Right cardiac atrium (tissue), 5 donors: Measurements from ENCODE around the gene ACTR3. TPM values are rescaled to one million over a fixed set of nuclear protein-coding genes. Genes with fewer than 3 reads are reported as not detected.

Experiments used
- ATAC-seq, 2 donors: fragments of 200-7000 bp; cut with Tn5 transposase; one replicate each; pipeline versions ENCODE4 v1.8.0 to v1.9.1; 2020; ENCODE audit warnings: moderate library complexity in 2 of 2, mild to moderate bottlenecking in 1 of 2
- DNase-seq, 3 donors: peaks; one replicate each; pipeline ENCODE4 v3.0.0-alpha.2; 2020
- H3K27ac ChIP-seq: one replicate; pipeline ENCODE4 v1.5.1; 2013; ENCODE audit warnings: mild to moderate bottlenecking, low read length, control low read depth, moderate library complexity
- H3K27me3 ChIP-seq: one replicate; pipeline ENCODE4 v1.6.1; 2013; ENCODE audit not compliant: control insufficient read depth, insufficient read depth
- H3K4me1 ChIP-seq: one replicate; pipeline ENCODE4 v1.6.1; 2013; ENCODE audit warnings: low read length; ENCODE audit not compliant: control insufficient read depth, insufficient read depth
- H3K4me3 ChIP-seq: one replicate; pipeline ENCODE4 v1.5.1; 2013; ENCODE audit warnings: low read length, control low read depth
- H3K9me3 ChIP-seq: one replicate; pipeline ENCODE4 v1.6.1; 2013; ENCODE audit warnings: low read length; ENCODE audit not compliant: control insufficient read depth
- WGBS: extraction: QIAGEN DNeasy Blood & Tissue Kit; methylation state at CpG from one replicate; pipeline ENCODE4 v1.1.7; 2013; 5-methylcytosine and 5-hydroxymethylcytosine counted together
- intact Hi-C, 4 donors: fragments of 100-400 bp; cut with DNase I; formaldehyde crosslinking; loops; one replicate each; pipeline versions ENCODE4 v1.11.0 to v1.14.0; 2022 to 2023
- polyA plus RNA-seq: library from polyadenylated mRNA; stranded (reverse); fragments of 200-250 nt; gene quantifications from one replicate; pipeline ENCODE4 v1.2.3, GENCODE V29; 2013
- total RNA-seq, 4 donors: library from RNA; stranded (reverse); fragmentation: NEBNext Ultra II Directional; extraction: Animal tissue kit (Norgen Biotek cat#: 25700); gene quantifications; one replicate each; pipeline ENCODE4 v1.2.1, GENCODE V29; 2021
- donor health status: healthy with polysubstance abuse.
- donor health status: DM: no; HTN: yes; CAD: no.
- donor health status: DM: no; HTN: no; CAD: no.
- donor health status: DM: no; HTN: yes; CAD: no; lungs with severe emphysema.
- donor health status: DM: yes; HTN: yes; CAD: no.

Gene ACTR3
- total and polyA plus RNA-seq, 5 donors: 42.3 to 168 (median 136) TPM

DNA sequence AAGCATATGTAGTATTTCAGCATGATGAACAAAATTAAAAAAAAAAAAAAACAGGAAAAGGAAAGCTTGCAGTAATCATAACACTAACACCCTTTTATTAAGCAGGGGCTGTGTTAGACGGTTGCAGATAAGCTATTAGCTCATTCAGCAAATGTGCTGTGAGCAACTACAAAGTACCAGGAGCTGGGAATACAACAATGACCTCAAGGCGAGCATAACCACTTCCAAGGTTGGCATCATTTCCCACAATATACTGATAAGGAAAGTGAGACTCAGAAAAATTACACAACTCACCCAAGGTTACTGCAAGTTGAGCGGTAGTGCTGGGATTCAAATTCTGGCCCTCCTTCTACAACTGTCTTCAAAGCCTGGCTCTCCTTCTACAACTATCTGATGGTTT is 38.2 kb upstream of the ACTR3 start:
- no peak for DNase-seq
- no peak overlapping the region for H3K27ac ChIP-seq
- H3K4me3 ChIP-seq: no peak overlapping the region
- no peaks in the 10 kb centered on the region for H3K9me3 ChIP-seq
- ATAC-seq: peak; percentile 89 to 95
- intact Hi-C loops: no loop called here
- no peaks in the 10 kb centered on the region for H3K27me3 ChIP-seq
- no peaks in the 10 kb centered on the region for H3K4me1 ChIP-seq
- 31% methylated on average over 3 of the region's 3 CpGs for WGBS

DNA sequence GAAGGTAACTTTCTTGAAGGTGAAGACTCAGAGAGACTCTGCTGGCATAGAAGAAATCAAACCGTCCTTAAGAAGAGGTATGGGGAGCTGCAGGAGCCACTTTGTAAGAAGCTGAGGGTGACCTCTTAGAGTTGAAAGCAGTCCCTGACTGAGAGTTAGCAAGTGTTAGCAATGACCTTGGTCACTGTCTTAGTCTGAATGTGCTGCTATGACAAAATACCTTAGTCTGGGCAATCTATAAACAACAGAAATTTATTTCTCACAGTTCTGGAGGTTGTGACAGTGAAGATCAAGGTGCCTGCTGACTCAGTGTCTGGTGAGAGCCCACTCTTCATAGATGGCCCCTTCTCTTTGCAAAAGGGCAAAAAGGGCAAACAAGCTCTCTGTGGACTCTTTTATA is 35.7 kb upstream of the ACTR3 start:
- ATAC-seq: no peak
- H3K27me3 ChIP-seq: no peaks in the 10 kb centered on the region
- H3K4me3 ChIP-seq: no peak overlapping the region
- H3K27ac ChIP-seq: no peak overlapping the region
- 95% methylated on average over 1 of the region's 1 CpG for WGBS
- no peaks in the 10 kb centered on the region for H3K9me3 ChIP-seq
- no peak for DNase-seq
- intact Hi-C loops: no loop called here
- no peaks in the 10 kb centered on the region for H3K4me1 ChIP-seq

DNA sequence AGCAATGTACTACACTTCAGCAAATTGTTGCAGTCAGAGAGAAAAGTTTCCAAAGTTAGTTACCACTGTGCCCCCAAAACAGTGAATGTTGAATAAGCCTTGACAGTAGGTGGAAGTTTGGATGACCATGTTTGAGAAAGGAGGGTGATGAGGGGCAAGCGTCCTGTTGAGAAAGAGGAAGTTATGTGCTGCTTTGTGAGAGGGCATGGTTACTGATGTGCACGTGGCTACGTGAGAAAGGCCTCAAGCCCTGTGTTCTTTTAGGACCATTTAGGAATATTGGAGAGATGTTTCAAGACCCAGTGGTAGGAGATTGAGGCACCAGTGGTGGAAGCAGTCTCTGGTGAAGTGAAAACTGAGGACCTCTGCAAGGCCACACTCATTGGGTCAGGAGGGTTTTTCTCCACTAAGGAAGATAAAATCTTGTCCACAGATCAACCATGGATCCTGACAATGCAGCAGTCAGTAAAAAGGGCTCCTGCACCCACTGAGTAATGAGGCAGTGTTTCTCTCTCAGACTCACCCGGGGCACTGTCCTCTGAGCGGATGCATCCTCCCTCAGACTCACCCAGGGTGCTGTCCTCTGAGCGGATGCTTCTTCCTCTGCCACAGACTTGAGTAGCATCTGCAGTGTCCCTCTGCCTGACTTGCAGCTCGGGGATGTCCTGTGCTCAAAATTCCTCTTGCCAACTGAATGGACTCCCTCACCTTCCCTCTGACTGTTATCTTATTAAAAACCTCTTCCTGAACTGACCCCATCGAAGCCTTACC is 34.7 kb upstream of the ACTR3 start:
- DNase-seq (no peak), ATAC-seq (no peak)
- intact Hi-C loops: no loop called here
- no peaks in the 10 kb centered on the region for H3K9me3 ChIP-seq
- H3K4me1 ChIP-seq: no peaks in the 10 kb centered on the region
- no peaks in the 10 kb centered on the region for H3K27me3 ChIP-seq
- 82% methylated on average over 8 of the region's 8 CpGs for WGBS
- H3K4me3 ChIP-seq: no peak overlapping the region
- H3K27ac ChIP-seq: no peak overlapping the region

DNA sequence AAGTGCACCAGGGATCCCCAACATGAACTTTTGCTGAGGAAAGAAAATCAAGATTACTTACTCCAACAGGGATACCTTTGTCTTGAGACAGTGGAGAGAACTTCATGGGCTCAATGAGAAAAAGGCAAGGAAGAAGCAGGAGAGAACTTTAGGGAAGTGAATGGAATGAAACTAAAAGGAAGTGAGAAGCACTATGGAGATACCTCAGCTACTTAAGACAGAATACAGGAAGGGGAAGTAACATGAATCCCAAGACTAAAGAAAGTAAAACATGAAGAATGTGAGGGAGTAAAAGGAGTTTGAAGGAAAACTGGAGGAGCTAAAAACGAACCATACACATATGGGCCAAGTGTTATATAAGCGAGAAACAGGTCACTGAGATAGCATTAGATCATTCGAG is 32.4 kb upstream of the ACTR3 start:
- Histone ChIP-seq H3K4me1 (no peaks in the 10 kb centered on the region), H3K4me3 (no peak overlapping the region), H3K9me3 (no peaks in the 10 kb centered on the region), H3K27ac (no peak overlapping the region), H3K27me3 (no peaks in the 10 kb centered on the region)
- DNase-seq (no peak), ATAC-seq (no peak)
- WGBS: 51% methylated on average over 3 of the region's 3 CpGs
- intact Hi-C loops: no loop called here

DNA sequence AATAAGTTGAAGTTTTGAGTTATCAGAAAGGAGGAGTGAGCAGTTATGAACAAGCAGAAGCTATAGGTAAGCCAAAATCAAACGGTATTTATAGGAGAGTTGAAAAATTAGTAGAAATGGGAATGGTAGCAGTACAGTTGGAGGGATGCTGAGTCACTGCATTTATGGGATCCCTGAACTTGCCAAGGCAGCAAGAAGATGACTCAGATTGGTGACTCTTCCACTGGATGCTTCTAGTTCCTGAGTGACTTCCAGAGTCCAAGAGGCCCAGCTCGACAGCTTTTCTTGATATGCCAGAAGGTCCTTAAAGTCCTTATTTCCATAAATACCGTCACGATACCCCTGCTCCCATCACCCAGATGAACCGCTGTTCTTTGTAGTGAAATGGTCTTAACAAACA is 31.1 kb upstream of the ACTR3 start:
- no peak for DNase-seq
- Histone ChIP-seq H3K27me3 (no peaks in the 10 kb centered on the region), H3K9me3 (no peaks in the 10 kb centered on the region), H3K4me3 (no peak overlapping the region), H3K27ac (no peak overlapping the region), H3K4me1 (no peaks in the 10 kb centered on the region)
- ATAC-seq: peak in 1 of 2 donors; percentile 34
- 90% methylated on average over 5 of the region's 5 CpGs for WGBS
- intact Hi-C loops: no loop called here

DNA sequence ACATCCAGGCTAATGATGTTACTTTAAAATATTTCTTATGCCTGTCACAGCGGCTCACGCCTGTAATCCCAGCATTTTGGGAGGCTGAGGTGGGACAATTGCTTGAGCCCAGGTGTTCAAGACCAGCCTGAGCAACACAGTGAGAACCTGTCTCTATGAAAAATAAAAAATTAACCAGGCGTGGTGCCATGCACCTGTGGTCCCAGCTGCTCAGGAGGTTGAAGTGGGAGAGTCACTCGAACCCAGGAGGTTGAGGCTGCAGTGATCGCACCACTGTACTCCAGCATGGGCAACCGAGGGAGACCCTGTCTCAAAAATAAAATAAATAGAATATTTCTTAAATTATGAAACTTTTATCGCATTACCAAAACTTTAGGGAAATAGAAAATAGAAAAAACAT is 28.1 kb upstream of the ACTR3 start:
- H3K4me3 ChIP-seq: no peak overlapping the region
- no peak for ATAC-seq
- intact Hi-C loops: no loop called here
- no peak for DNase-seq
- 93% methylated on average over 7 of the region's 7 CpGs for WGBS
- H3K27me3 ChIP-seq: no peaks in the 10 kb centered on the region
- H3K4me1 ChIP-seq: no peaks in the 10 kb centered on the region
- H3K9me3 ChIP-seq: no peaks in the 10 kb centered on the region
- H3K27ac ChIP-seq: no peak overlapping the region

DNA sequence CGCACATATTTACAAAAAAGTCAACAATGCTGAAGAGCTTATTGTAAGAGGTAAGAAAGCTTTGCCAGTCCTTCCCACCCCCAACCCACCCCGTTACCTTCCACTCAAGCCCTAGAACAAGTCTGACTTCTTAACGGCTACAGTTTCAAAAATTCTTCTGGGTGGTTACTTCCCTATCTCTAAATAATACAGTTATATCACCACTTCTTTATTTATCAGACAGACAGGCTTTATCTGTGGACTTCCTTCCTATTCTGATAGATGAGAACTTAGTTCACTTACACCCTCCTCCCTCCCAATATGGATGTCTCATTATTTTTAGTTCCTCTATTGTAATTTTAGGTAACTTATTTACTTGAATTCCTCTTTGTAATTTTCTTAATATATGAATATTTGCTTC is 26.7 kb upstream of the ACTR3 start:
- Histone ChIP-seq H3K4me3 (no peak overlapping the region), H3K9me3 (no peaks in the 10 kb centered on the region), H3K27me3 (no peaks in the 10 kb centered on the region), H3K4me1 (no peaks in the 10 kb centered on the region), H3K27ac (no peak overlapping the region)
- DNase-seq: no peak
- intact Hi-C loops: no loop called here
- ATAC-seq: peak in 1 of 2 donors; percentile 21
- WGBS: 34% methylated on average over 3 of the region's 3 CpGs

DNA sequence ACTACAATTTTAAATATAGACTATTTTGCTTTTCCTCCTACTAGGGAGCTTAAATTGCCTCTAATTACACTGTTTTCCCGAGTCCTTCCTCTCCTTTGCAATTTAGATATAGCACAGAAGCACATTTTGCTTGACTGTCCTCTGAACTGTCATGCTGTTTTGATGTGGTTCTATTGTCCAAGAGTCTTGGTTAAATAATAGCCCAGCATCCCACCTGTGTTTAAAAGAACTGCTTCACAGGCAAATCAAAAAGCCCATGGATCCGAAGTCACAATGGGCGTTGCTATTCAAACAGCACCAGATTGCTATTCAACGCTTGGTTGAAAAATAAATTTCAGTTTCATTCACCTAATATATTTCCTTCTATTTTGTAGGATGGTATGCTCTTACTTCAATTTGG is 22.3 kb upstream of the ACTR3 start:
- ATAC-seq (no peak), DNase-seq (no peak)
- intact Hi-C loops: no loop called here
- Histone ChIP-seq H3K9me3 (no peaks in the 10 kb centered on the region), H3K4me1 (no peaks in the 10 kb centered on the region), H3K27me3 (no peaks in the 10 kb centered on the region), H3K27ac (no peak overlapping the region), H3K4me3 (no peak overlapping the region)
- 81% methylated on average over 4 of the region's 4 CpGs for WGBS

DNA sequence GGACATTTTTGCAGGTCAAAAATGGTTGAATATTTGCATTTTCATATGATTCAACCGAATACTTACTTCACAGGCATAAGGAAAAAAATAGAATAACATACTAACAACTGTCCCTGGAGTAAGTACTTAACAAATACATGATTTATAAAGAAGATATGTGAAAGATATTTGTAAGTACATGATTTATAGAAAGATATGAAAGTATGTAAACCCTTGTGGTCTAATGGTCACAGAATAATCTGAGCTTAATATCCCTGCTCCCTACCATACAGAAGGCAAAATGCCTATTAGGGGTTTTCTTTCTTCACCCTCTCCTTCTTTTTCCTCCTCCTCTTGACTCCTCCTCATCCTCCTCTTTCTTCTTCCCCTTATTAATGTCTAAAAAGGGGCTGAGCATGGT is 20.6 kb upstream of the ACTR3 start:
- intact Hi-C loops: no loop called here
- Histone ChIP-seq H3K4me3 (no peak overlapping the region), H3K4me1 (no peaks in the 10 kb centered on the region), H3K27ac (no peak overlapping the region), H3K9me3 (no peaks in the 10 kb centered on the region), H3K27me3 (no peaks in the 10 kb centered on the region)
- no peak for DNase-seq
- WGBS: 88% methylated on average over 1 of the region's 1 CpG
- ATAC-seq: no peak

DNA sequence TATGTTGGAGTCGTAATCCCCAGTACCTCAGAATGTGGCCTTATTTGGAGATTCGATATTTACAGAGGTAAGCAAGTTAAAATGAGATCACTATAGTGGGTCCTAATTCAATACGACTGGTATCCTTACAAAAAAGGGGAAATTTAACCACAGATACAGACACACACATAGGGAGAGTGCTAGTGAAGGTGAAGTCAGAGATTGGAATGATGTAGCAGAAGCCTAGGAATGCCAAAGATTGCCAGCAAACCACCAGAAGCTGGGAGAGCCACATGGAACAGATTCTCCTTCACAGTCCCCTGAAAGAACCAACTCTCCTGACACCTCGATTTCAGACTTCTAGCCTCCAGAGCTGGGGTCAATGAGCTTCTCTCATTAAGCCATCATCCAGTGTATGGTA is 17.7 kb upstream of the ACTR3 start:
- H3K4me1 ChIP-seq: no peaks in the 10 kb centered on the region
- ATAC-seq (no peak), DNase-seq (no peak)
- H3K9me3 ChIP-seq: no peaks in the 10 kb centered on the region
- intact Hi-C loops: no loop called here
- WGBS: 85% methylated on average over 4 of the region's 4 CpGs
- no peak overlapping the region for H3K27ac ChIP-seq
- no peak overlapping the region for H3K4me3 ChIP-seq
- H3K27me3 ChIP-seq: no peaks in the 10 kb centered on the region

DNA sequence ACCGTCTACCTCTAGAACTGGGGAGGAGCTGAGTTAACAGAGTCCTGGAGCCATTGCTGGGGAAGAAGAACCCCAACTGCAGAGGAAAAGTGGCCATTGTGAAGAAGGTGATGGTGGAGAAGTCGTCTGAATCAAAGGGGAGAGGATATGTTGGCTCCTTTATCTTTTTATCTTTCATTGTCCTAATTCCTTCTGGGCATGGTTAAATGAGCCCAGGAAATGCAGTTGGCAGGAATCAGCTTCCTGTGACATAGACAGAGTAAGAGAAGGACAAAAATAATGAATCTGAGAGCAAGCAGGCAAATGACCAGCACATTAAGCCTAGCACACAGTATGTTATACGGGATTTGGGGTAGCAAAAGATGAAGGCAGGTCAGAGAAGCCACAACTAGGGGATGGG is 16.0 kb upstream of the ACTR3 start:
- Histone ChIP-seq H3K27ac (no peak overlapping the region), H3K4me3 (no peak overlapping the region), H3K9me3 (no peaks in the 10 kb centered on the region), H3K4me1 (no peaks in the 10 kb centered on the region), H3K27me3 (no peaks in the 10 kb centered on the region)
- no peak for ATAC-seq
- intact Hi-C loops: no loop called here
- WGBS: 49% methylated on average over 3 of the region's 3 CpGs
- no peak for DNase-seq

DNA sequence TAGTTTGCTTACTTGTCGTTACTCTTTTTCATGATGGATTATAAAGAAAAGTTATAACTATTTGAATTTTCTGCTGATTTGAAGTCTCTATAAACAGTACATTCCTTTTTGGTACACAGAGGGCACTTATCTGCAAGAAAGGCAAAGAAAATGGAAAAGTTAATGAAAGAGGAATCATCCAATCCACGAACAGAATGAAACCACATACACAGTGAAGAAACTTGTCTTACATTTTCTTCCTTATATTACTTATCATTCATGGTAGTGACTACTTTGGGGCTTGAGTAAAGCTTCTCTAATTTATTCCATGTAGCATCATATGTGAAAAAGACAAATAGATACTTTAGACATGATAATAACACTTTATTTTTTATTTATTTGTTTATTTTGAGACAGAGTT is 14.8 kb upstream of the ACTR3 start:
- H3K27me3 ChIP-seq: no peaks in the 10 kb centered on the region
- no peak for DNase-seq
- no peaks in the 10 kb centered on the region for H3K4me1 ChIP-seq
- 78% methylated on average over 2 of the region's 2 CpGs for WGBS
- no peak overlapping the region for H3K4me3 ChIP-seq
- no peaks in the 10 kb centered on the region for H3K9me3 ChIP-seq
- H3K27ac ChIP-seq: no peak overlapping the region
- intact Hi-C loops: no loop called here
- ATAC-seq: no peak
